Parathyroid adenoma (tissue), 2 donors: Measurements from ENCODE around the gene CMC1.

ENCODE experiments used
- H2AFZ ChIP-seq: fragments of 300-600 bp; sonication (generic); one replicate; pipeline ENCODE4 v1.7.0; 2017; ENCODE audit warnings: antibody characterized with exemption, mild to moderate bottlenecking
- H3K27ac ChIP-seq: fragments of 300-600 bp; sonication (generic); one replicate; pipeline ENCODE4 v1.7.0; 2017
- H3K27me3 ChIP-seq: fragments of 300-600 bp; sonication (generic); one replicate; pipeline ENCODE4 v1.7.0; 2017; ENCODE audit warnings: low read length; ENCODE audit not compliant: control insufficient read depth, insufficient read depth
- H3K36me3 ChIP-seq: fragments of 300-600 bp; sonication (generic); one replicate; pipeline ENCODE4 v1.7.0; 2017; ENCODE audit warnings: low read length; ENCODE audit not compliant: control insufficient read depth, insufficient read depth
- H3K4me1 ChIP-seq: fragments of 300-600 bp; sonication (generic); one replicate; pipeline ENCODE4 v1.7.0; 2017; ENCODE audit warnings: control low read depth
- H3K4me2 ChIP-seq: fragments of 300-600 bp; sonication (generic); one replicate; pipeline ENCODE4 v1.7.0; 2017; ENCODE audit warnings: low read length
- H3K4me3 ChIP-seq: fragments of 300-600 bp; sonication (generic); one replicate; pipeline ENCODE4 v1.7.0; 2017; ENCODE audit warnings: low read depth, low read length
- H3K79me2 ChIP-seq: fragments of 300-600 bp; sonication (generic); one replicate; pipeline ENCODE4 v1.7.0; 2017; ENCODE audit warnings: control low read depth
- H3K9ac ChIP-seq: fragments of 300-600 bp; sonication (generic); one replicate; pipeline ENCODE4 v1.7.0; 2017; ENCODE audit warnings: mild to moderate bottlenecking
- H3K9me3 ChIP-seq: fragments of 300-600 bp; sonication (generic); one replicate; pipeline ENCODE4 v1.7.0; 2017; ENCODE audit warnings: low read length; ENCODE audit not compliant: control insufficient read depth
- CTCF ChIP-seq: fragments of 300-600 bp; sonication (generic); IDR thresholded peaks from one replicate; pipeline ENCODE4 v1.7.0; 2017; ENCODE audit warnings: antibody characterized with exemption, mild to moderate bottlenecking
- donor health status: primary hyperparathyroidism.

The CMC1 gene

GRCh38 chr3:28349469-28350000 lies 108.1 kb downstream of the CMC1 start:
- Histone ChIP-seq H3K27ac (peak overlapping the region; percentile 96), H3K79me2 (peaks cover 9% of the 10 kb centered on the region), H3K4me1 (peaks cover 4% of the 10 kb centered on the region), H3K27me3 (no peaks in the 10 kb centered on the region), H3K36me3 (no peaks in the 10 kb centered on the region), H3K9me3 (peaks cover 3% of the 10 kb centered on the region), H3K4me3 (peak overlapping the region; percentile 95), H3K4me2 (peak overlapping the region; percentile 90), H2AFZ (peak overlapping the region; percentile 94), H3K9ac (no peak overlapping the region)
- TF ChIP-seq CTCF, result no peak
